Tibial nerve (tissue), 4 donors: ENCODE measurements around the gene NPB.

ENCODE experiments used
- CTCF ChIP-seq, 5 experiments: fragments of 200-600 bp in 3 of 5; fragments of 450-650 bp in 2 of 5; sonication (generic) in 3 of 5; IDR thresholded peaks; one replicate each; pipeline ENCODE4 v1.5.1; 2016 to 2019; ENCODE audit warnings: antibody characterized with exemption in 5 of 5, mild to moderate bottlenecking in 3 of 5, moderate library complexity in 2 of 5
- EP300 ChIP-seq, 2 donors: sonication (generic); formaldehyde crosslinking; IDR thresholded peaks; one replicate each; pipeline ENCODE4 v1.6.1; 2017; ENCODE audit warnings: antibody characterized with exemption in 2 of 2, mild to moderate bottlenecking in 1 of 2
- POLR2A ChIP-seq, 2 donors: fragments of 450-650 bp; IDR thresholded peaks; one replicate each; pipeline ENCODE4 v1.6.1; 2017; ENCODE audit warnings: antibody characterized with exemption in 2 of 2, mild to moderate bottlenecking in 2 of 2, moderate library complexity in 2 of 2

GRCh38 chr17:81898885-81899284 lies 3.2 kb upstream of the NPB start:
- TF ChIP-seq CTCF (IDR thresholded peaks at IDR 0.05) (no peak), POLR2A (IDR thresholded peaks at IDR 0.05) (no peak), EP300 (IDR thresholded peaks at IDR 0.05) (no peak)
